HG03565 (cell line): ENCODE measurements around the gene DCUN1D4.

Experiments
- ATAC-seq: cut with Tn5 transposase; IDR thresholded peaks from one replicate; pipeline ENCODE4 v1.9.1; 2021; ENCODE audit warnings: mild to moderate bottlenecking, moderate library complexity; ENCODE audit not compliant: unreplicated experiment

The DCUN1D4 gene

DNA sequence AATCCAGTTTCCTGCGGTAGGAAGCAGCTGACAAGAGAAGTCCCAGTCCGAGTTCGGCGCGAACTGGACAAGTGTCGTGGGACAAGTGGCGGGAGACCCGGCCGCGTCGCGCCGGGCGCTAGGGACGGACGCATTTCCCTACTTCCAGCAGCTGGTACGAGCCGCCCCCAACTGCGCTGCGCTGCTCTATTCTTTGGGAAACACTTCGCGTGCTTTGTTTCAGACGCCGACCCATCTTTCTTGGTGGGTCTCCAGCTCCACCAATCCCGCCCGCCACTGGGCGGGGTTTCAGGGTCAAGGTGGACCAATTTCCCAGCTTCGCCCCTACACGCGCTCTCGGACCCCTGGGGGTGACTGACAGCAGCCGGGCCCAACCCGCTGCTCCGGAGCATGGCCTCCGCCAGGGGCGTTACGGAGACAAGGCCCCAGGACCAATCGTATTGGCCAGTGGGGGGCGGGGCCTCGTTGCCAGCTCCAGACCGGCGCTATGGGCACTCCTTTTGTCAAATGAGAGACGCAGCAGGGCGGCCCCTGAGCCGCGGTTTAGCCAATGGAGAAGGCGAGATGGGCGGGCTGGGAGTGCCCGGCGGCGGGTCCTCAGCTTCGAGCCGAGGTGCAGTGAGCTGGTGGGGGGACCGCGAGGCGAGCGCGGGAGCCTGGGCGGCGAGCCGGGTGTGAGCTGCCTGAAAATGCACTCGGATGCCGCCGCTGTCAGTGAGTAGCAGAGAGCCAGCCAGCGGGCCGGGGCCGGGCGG lies at the start of gene DCUN1D4:
TSS of gene DCUN1D4 (plus strand) at position 600 of the 755 bp plus-strand sequence. CDS start at position 690, 90 bp downstream.
- ATAC-seq, result peak; percentile 95

DNA sequence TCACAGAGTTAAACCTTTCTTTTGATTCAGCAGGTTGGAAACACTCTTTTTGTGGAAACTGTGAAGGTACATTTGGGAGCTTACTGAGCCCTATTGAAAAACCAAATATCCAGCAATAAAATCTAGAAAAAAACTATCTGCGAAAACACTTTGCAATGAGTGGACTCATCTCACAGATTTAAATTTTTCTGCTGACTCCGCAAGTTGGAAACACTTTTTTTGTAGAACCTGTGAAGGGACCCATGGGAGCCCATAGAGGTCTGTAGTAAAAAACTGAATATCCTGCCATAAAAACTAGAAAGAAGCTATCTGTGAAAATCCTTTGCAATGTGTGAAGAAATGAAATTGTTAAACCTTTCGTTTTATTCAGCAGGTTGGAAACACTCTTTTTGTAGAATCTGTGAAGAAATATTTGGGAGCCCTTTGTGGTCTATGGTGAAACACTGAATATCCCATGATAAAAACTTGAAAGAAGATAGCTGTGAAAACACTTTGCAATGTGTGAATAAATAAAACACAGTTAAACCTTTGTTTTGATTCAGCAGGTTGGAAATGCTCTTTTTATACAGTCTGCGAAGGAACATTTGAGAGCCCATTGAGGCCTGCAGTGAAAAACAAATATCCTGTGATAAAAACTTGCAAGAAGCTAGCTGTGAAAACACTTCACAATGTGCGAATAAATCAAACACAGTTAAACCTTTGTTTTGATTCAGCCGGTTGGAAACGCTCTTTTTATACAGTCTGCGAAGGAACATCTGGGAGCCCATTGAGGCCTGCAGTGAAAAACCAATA lies 22.3 kb upstream of the DCUN1D4 start:
- no peak for ATAC-seq

DNA sequence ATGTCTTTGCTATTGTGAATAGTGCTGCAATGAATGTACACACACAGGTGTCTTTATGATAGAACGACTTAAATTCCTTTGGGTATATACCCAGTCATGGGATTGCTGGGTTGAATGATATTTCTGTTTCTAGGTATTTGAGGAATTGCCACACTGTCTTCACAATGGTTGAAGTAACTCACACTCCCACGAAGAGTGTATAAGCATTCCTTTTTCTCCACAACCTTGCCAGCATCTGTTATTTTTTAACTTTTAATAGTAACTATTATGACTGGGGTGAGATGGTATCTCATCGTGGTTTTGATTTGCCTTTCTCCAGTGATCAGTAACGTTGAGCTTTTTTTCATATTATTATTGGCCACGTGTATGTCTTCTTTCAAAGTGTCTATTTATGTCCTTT lies 17.6 kb upstream of the DCUN1D4 start:
- ATAC-seq, result no peak

GRCh38 chr4:51830156-51830720 lies 12.7 kb upstream of the DCUN1D4 start:
- ATAC-seq, result no peak

- ATAC-seq, result peak; percentile 73
Measured at GRCh38 chr4:51831133-51831532, 11.8 kb upstream of the DCUN1D4 start.

- no peak for ATAC-seq
Measured at GRCh38 chr4:51833236-51833635, 9.7 kb upstream of the DCUN1D4 start.

- ATAC-seq, result no peak
Measured at GRCh38 chr4:51835079-51835478, 7.9 kb upstream of the DCUN1D4 start.

GRCh38 chr4:51835855-51836254 lies 7.1 kb upstream of the DCUN1D4 start:
- no peak for ATAC-seq

DNA sequence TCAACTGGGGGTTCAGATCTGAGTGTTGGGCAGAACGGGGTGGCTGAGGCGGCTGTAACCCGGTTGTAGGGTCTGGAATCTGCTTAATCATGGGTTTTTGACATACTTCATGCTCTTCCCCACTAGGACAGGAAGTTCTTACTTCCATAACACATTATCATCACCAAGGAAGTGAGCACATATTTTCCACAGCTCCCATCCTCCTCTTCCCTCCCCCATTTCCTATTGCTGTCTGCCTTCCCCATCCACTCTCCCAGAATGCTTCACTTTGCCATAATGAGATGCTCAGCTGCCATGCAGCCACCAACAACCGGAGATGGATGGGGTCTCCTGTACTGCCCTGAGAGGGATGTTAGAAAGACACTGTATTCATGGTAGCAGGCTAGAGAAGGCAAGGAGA lies 6.4 kb upstream of the DCUN1D4 start:
- no peak for ATAC-seq

GRCh38 chr4:51840781-51841180 lies 2.2 kb upstream of the DCUN1D4 start:
- ATAC-seq, result no peak

DNA sequence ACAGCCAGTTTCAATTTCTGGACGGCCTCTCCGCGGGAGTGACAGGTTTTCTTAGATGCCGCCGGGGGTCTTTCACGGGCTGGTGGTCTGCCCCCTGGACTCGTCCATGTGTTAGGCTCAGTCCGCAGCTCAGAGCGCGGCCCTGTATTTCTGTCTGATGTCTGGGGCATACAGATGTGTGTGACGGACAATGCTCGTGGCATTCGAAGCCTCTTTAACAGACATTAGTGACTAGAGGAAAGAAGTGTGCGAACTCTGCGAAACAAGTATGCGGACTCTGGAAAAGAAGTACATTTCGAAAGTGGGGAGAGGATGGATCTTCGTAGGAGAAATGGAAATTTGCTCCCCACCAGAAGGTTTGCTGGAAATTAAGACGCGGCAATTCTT lies 793 bp upstream of the DCUN1D4 start:
- ATAC-seq, result no peak

DNA sequence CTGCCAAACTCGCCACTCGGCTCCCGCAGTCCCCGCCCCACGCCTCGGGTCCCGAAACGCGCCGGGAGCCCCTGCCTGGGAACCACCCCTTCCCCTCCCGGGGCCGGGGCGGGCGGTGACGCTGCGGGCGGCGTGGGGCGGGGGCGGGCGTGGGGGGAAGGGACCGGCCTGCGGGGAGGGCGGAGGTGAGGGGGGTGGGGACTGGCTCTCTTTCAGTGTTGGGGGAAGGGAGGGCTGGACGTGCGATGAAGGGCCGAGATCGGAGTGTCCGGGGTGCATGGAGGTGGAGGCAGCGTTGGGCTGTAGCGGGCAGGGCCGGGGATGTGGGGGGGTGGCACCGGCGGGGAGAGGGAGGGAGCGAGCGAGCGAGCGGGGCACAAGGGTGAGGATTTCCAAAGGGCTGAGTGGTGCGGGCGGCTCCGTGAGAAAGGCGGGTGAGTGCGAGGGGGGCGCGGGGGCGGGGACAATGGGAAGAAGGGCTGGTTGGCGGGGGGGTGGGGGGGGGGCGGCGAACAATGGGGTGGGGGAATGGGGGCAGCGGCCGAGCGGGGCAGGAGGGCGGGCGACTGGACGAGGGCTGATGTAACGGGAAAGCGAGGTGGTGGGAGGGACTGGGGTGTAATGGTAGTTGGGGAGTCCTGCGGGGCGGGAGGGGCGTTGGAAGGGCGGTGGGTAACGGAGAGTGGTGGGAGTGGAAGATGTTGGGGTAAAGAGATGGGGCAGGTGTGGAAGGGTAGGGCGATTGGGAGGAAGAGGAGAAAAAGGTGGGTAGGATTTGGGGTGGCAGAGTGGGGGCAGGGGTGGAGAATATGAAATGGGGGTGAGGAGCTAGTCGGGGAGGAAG lies 578 bp downstream of the DCUN1D4 start:
- ATAC-seq, result peak; percentile 4

- ATAC-seq, result peak; percentile 34
Measured at GRCh38 chr4:51844153-51845054, 1.5 kb downstream of the DCUN1D4 start.

GRCh38 chr4:51845055-51845426 lies 2.1 kb downstream of the DCUN1D4 start:
- ATAC-seq, result no peak

- no peak for ATAC-seq
Measured at GRCh38 chr4:51845711-51846110, 2.8 kb downstream of the DCUN1D4 start.

GRCh38 chr4:51849430-51849829 lies 6.5 kb downstream of the DCUN1D4 start:
- no peak for ATAC-seq

- ATAC-seq, result no peak
Measured at GRCh38 chr4:51850294-51850693, 7.3 kb downstream of the DCUN1D4 start.

DNA sequence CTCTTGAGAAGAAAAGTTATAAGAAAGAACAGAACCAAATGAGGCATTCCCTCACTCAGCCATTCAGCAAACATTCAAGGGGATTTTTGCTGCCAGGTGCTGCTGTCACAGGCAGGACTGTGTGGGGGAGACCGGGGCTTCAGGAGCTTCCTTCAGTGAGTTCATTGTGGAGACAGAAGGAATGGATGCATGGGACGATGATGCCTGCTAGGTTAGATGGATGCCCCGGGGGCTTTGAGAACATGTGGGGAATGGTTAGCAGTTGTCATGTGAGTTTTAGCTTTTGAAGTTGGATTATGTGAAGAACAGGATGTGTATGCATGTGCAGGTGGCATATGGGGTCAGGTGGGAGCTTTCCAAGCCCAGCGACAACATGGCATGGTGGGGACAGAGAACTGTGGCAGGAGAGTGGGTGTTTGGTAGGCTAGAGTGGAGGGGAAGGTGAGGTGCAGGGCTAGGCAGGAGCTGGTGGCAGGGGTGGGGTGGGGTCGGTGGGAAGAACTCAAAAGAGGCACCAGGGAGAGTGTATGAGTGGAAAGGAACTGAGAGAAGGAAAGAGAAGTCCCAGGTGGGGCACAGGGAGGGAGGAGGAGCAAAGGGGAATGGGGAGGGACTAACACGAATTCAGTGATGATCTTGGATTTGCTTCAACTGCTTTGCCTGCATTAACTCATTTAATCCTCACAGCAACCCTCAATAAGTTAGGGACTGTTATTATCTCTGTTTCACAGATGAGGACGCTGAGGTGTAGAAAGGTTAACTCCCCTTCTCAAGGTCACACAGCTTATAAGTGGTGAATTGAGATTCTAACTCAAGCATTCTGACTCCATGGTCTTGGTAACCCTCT lies 8.4 kb downstream of the DCUN1D4 start:
- ATAC-seq, result no peak

- ATAC-seq, result no peak
Measured at GRCh38 chr4:51851937-51852290, 9.0 kb downstream of the DCUN1D4 start.
